Thymus (tissue), 11 donors: Measurements from ENCODE around the gene ZNF410. TPM values are rescaled to one million over a fixed set of nuclear protein-coding genes. Genes with fewer than 3 reads are reported as not detected.
A peak's percentile ranks its signal among the peaks of the same experiment; 100 is the strongest.
"Not testable (repeated sequence)": the region's sequence is repeated elsewhere in the genome, so short reads cannot be mapped to it uniquely, and the experiment has no call there.

Experiments
- DNase-seq, 9 donors: peaks; one replicate each; pipeline ENCODE4 v3.0.0-alpha.2; 2013; ENCODE audit warnings: low spot score in 9 of 9, low read depth in 6 of 9, missing footprints in 1 of 9
- H3K27ac ChIP-seq, 2 donors: one replicate each; pipeline ENCODE4 v1.5.1; 2013; ENCODE audit warnings: control low read depth in 1 of 2, low read depth in 1 of 2, low read length in 1 of 2, mild to moderate bottlenecking in 1 of 2, moderate library complexity in 1 of 2
- H3K27me3 ChIP-seq, 2 donors: one replicate each; pipeline ENCODE4 v1.5.1; 2013; ENCODE audit warnings: low read length in 1 of 2; ENCODE audit not compliant: control insufficient read depth in 2 of 2, insufficient read depth in 1 of 2
- H3K36me3 ChIP-seq, 2 donors: one replicate each; pipeline ENCODE4 v1.5.1; 2013; ENCODE audit warnings: low read length in 1 of 2, mild to moderate bottlenecking in 1 of 2, moderate library complexity in 1 of 2; ENCODE audit not compliant: control insufficient read depth in 2 of 2, insufficient read depth in 2 of 2
- H3K4me1 ChIP-seq, 2 donors: one replicate each; pipeline ENCODE4 v1.5.1; 2013; ENCODE audit warnings: low read length in 2 of 2; ENCODE audit not compliant: control insufficient read depth in 2 of 2, insufficient read depth in 2 of 2
- H3K4me3 ChIP-seq, 2 donors: one replicate each; pipeline ENCODE4 v1.5.1; 2013; ENCODE audit warnings: low read length in 2 of 2, control low read depth in 1 of 2, mild to moderate bottlenecking in 1 of 2
- H3K9me3 ChIP-seq, 2 donors: one replicate each; pipeline ENCODE4 v1.5.1; 2013; ENCODE audit warnings: low read length in 1 of 2, mild to moderate bottlenecking in 1 of 2; ENCODE audit not compliant: control insufficient read depth in 2 of 2, insufficient read depth in 1 of 2
- WGBS: extraction: QIAGEN DNeasy Blood & Tissue Kit; methylation state at CpG from one replicate; pipeline ENCODE4 v1.1.7; 2013; 5-methylcytosine and 5-hydroxymethylcytosine counted together
- polyA plus RNA-seq: library from polyadenylated mRNA; stranded (reverse); fragments of 200-250 nt; gene quantifications from one replicate; pipeline ENCODE4 v1.2.3, GENCODE V29; 2013
- total RNA-seq: library from RNA; stranded (reverse); fragments of 120-200 nt; gene quantifications from one replicate; pipeline ENCODE4 v1.2.4, GENCODE V29; 2013
- donor health status: healthy.

ZNF410 gene
- total and polyA plus RNA-seq, 2 donors, result 45.0 to 53.4 TPM

GRCh38 chr14:73851567-73852382, 34.9 kb upstream of the ZNF410 start, which contains the start of gene PTGR2:
TSS of gene PTGR2 (plus strand) at chr14:73851831. CDS start at chr14:73858863, 7,032 bp downstream.
- Histone ChIP-seq H3K4me1 (peaks cover 5 to 10% of the 10 kb centered on the region in 2 donors), H3K9me3 (no peaks in the 10 kb centered on the region), H3K27ac (peak within 1 kb of the TSS; percentile 74 to 91), H3K36me3 (no peaks in the 10 kb centered on the region), H3K27me3 (no peaks in the 10 kb centered on the region), H3K4me3 (peak within 1 kb of the TSS; percentile 48 to 70)
- DNase-seq, result peak; percentile 73 to 95 (median 84)
- WGBS, result under 1% methylated on average over 51 of the region's 51 CpGs

GRCh38 chr14:73859145-73859544, 27.5 kb upstream of the ZNF410 start:
- Histone ChIP-seq H3K27ac (no peak overlapping the region), H3K4me1 (no peaks in the 10 kb centered on the region), H3K36me3 (peaks cover 0 to 3% of the 10 kb centered on the region in 2 donors), H3K27me3 (no peaks in the 10 kb centered on the region), H3K4me3 (no peak overlapping the region), H3K9me3 (no peaks in the 10 kb centered on the region)
- no peak for DNase-seq

GRCh38 chr14:73861073-73861472, 25.6 kb upstream of the ZNF410 start:
- Histone ChIP-seq H3K36me3 (peaks cover 3% of the 10 kb centered on the region in 2 donors), H3K4me3 (no peak overlapping the region)
- over 99% methylated on average over 5 of the region's 5 CpGs for WGBS

GRCh38 chr14:73862480-73862879, 24.2 kb upstream of the ZNF410 start:
- Histone ChIP-seq H3K27ac (no peak overlapping the region), H3K4me3 (no peak overlapping the region), H3K27me3 (no peaks in the 10 kb centered on the region), H3K4me1 (no peaks in the 10 kb centered on the region), H3K36me3 (peaks cover 3% of the 10 kb centered on the region in 2 donors), H3K9me3 (no peaks in the 10 kb centered on the region)
- 97% methylated on average over 8 of the region's 8 CpGs for WGBS
- DNase-seq, result no peak

More at GRCh38 chr14:73861073-73861472, 25.6 kb upstream of the ZNF410 start:
- DNase-seq, result no peak
- H3K27ac ChIP-seq, result no peak overlapping the region
- no peaks in the 10 kb centered on the region for H3K4me1 ChIP-seq
- H3K9me3 ChIP-seq, result no peaks in the 10 kb centered on the region
- H3K27me3 ChIP-seq, result no peaks in the 10 kb centered on the region

GRCh38 chr14:73863209-73863608, 23.4 kb upstream of the ZNF410 start:
- H3K27me3 ChIP-seq, result no peaks in the 10 kb centered on the region
- H3K9me3 ChIP-seq, result no peaks in the 10 kb centered on the region
- 96% methylated on average over 2 of the region's 2 CpGs for WGBS
- H3K4me1 ChIP-seq, result no peaks in the 10 kb centered on the region
- no peak overlapping the region for H3K4me3 ChIP-seq
- H3K27ac ChIP-seq, result no peak overlapping the region
- peaks cover 3% of the 10 kb centered on the region in 2 donors for H3K36me3 ChIP-seq
- no peak for DNase-seq

GRCh38 chr14:73865534-73866113, 21.0 kb upstream of the ZNF410 start:
- no peak for DNase-seq
- no peak overlapping the region for H3K27ac ChIP-seq
- no peaks in the 10 kb centered on the region for H3K27me3 ChIP-seq
- WGBS, result 97% methylated on average over 8 of the region's 8 CpGs
- H3K36me3 ChIP-seq, result peaks cover 3% of the 10 kb centered on the region in 2 donors
- H3K9me3 ChIP-seq, result no peaks in the 10 kb centered on the region
- no peak overlapping the region for H3K4me3 ChIP-seq
- H3K4me1 ChIP-seq, result no peaks in the 10 kb centered on the region

- not testable (repeated sequence) for H3K4me3 ChIP-seq, DNase-seq, H3K27me3 ChIP-seq, H3K4me1 ChIP-seq, H3K27ac ChIP-seq, H3K36me3 ChIP-seq, H3K9me3 ChIP-seq
- 96% methylated on average over 11 of the region's 11 CpGs for whole genome bisulfite sequencing
These were observed 16.9 kb upstream of the ZNF410 start for GRCh38 chr14:73869754-73870153.

GRCh38 chr14:73870525-73871235, 16.0 kb upstream of the ZNF410 start:
- H3K9me3 ChIP-seq, result no peaks in the 10 kb centered on the region
- DNase-seq, result no peak
- 100% methylated on average over 2 of the region's 2 CpGs for WGBS

GRCh38 chr14:73873660-73874059, 13.0 kb upstream of the ZNF410 start:
- 98% methylated on average over 3 of the region's 3 CpGs for WGBS

More at GRCh38 chr14:73870525-73871235, 16.0 kb upstream of the ZNF410 start:
- H3K27ac ChIP-seq, result no peak overlapping the region
- no peaks in the 10 kb centered on the region for H3K36me3 ChIP-seq
- H3K27me3 ChIP-seq, result no peaks in the 10 kb centered on the region
- no peaks in the 10 kb centered on the region for H3K4me1 ChIP-seq
- H3K4me3 ChIP-seq, result no peak overlapping the region

More at GRCh38 chr14:73873660-73874059, 13.0 kb upstream of the ZNF410 start:
- Histone ChIP-seq H3K27ac (no peak overlapping the region), H3K4me1 (no peaks in the 10 kb centered on the region), H3K36me3 (no peaks in the 10 kb centered on the region), H3K9me3 (no peaks in the 10 kb centered on the region), H3K4me3 (no peak overlapping the region), H3K27me3 (no peaks in the 10 kb centered on the region)
- no peak for DNase-seq
